Thoracic aorta (tissue), 2 donors: ENCODE results near the gene TRIM42. TPM values are rescaled to one million over a fixed set of nuclear protein-coding genes. Genes with fewer than 3 reads are reported as not detected.

ENCODE experiments used
- ATAC-seq: fragments of 150-250 bp; one replicate; pipeline ENCODE4 v1.8.0; 2017; ENCODE audit warnings: low read depth; ENCODE audit not compliant: insufficient number of reproducible peaks, low FRiP score
- DNase-seq: peaks from one replicate; pipeline ENCODE4 v3.0.0-alpha.2; 2020; ENCODE audit warnings: low spot score
- H3K27ac ChIP-seq, 2 donors: fragments of 200-600 bp; sonication (generic); 1 replicate in 1 of 2; 2 replicates in 1 of 2; pipeline ENCODE4 v1.5.1; 2016; ENCODE audit warnings: mild to moderate bottlenecking in 2 of 2, moderate library complexity in 2 of 2
- H3K27me3 ChIP-seq: fragments of 200-600 bp; sonication (generic); replicated peaks from 2 replicates; pipeline ENCODE4 v1.6.0; 2016; ENCODE audit warnings: mild to moderate bottlenecking; ENCODE audit not compliant: insufficient read depth
- H3K36me3 ChIP-seq: fragments of 200-600 bp; sonication (generic); one replicate; pipeline ENCODE4 v1.5.1; 2016
- H3K4me1 ChIP-seq, 2 donors: fragments of 200-600 bp; sonication (generic); 1 replicate in 1 of 2; 2 replicates in 1 of 2; pipeline versions ENCODE4 v1.5.1 to v1.6.0; 2016; ENCODE audit warnings: low read depth in 2 of 2, mild to moderate bottlenecking in 1 of 2; ENCODE audit not compliant: control insufficient read depth in 1 of 2
- H3K4me3 ChIP-seq: fragments of 200-600 bp; sonication (generic); 2 replicates; pipeline ENCODE4 v1.5.1; 2016; ENCODE audit warnings: mild to moderate bottlenecking
- H3K9me3 ChIP-seq: fragments of 200-600 bp; sonication (generic); 2 replicates; pipeline ENCODE4 v1.5.1; 2016
- CTCF ChIP-seq: fragments of 200-600 bp; sonication (generic); IDR thresholded peaks from one replicate; pipeline ENCODE4 v1.5.1; 2019; ENCODE audit warnings: antibody characterized with exemption
- total RNA-seq, 2 donors: library from RNA; depleted of rRNA; stranded (reverse); fragments of >200 nt; gene quantifications; one replicate each; pipeline versions ENCODE4 v1.1.0 to v1.2.3, GENCODE V29; 2016

Gene TRIM42
- total RNA-seq, 2 donors from 2014 or later: not detected

DNA sequence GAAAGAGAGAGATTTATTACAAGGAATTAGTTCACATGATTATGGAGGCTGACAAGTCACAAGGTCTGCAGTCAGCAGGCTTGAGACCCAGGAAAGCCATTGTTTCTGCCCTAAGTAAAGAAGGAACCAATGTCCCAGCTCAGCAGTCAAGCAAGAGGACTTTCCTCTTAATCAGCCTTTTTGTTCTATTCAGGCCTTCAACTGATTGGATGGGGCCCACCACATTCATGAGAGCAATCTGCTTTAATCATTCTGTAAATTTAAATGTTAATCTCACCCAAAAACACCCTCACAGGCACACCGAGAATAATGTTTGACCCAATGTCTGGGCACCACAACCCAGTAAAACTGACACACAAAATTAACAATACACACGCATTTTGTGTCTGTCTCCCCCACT, 64.3 kb downstream of the TRIM42 start:
- H3K4me1 ChIP-seq: no peaks in the 10 kb centered on the region
- no peaks in the 10 kb centered on the region for H3K27me3 ChIP-seq
- no peaks in the 10 kb centered on the region for H3K36me3 ChIP-seq
- DNase-seq (no peak), ATAC-seq (no peak)
- no peak overlapping the region for H3K4me3 ChIP-seq
- TF ChIP-seq CTCF: no peak
- no peak overlapping the region for H3K27ac ChIP-seq
- no peaks in the 10 kb centered on the region for H3K9me3 ChIP-seq

- no peaks in the 10 kb centered on the region for H3K36me3 ChIP-seq
- no peaks in the 10 kb centered on the region for H3K27me3 ChIP-seq
- TF ChIP-seq CTCF: no peak
- H3K4me1 ChIP-seq: no peaks in the 10 kb centered on the region
- H3K9me3 ChIP-seq: no peaks in the 10 kb centered on the region
- no peak for ATAC-seq
- no peak overlapping the region for H3K27ac ChIP-seq
- no peak overlapping the region for H3K4me3 ChIP-seq
- DNase-seq: no peak
These were observed 70.3 kb downstream of the TRIM42 start for GRCh38 chr3:140748171-140748570.

GRCh38 chr3:140748903-140749302, 71.0 kb downstream of the TRIM42 start:
- H3K4me3 ChIP-seq: no peak overlapping the region
- H3K9me3 ChIP-seq: no peaks in the 10 kb centered on the region
- no peak for TF ChIP-seq CTCF
- DNase-seq (no peak), ATAC-seq (no peak)
- H3K27me3 ChIP-seq: no peaks in the 10 kb centered on the region
- no peak overlapping the region for H3K27ac ChIP-seq
- no peaks in the 10 kb centered on the region for H3K36me3 ChIP-seq
- H3K4me1 ChIP-seq: no peaks in the 10 kb centered on the region
